Peyer's patch (tissue), 4 donors: ENCODE data around the gene STARD9. TPM values are rescaled to one million over a fixed set of nuclear protein-coding genes. Genes with fewer than 3 reads are reported as not detected.

ENCODE experiments used
- DNase-seq, 3 donors: peaks; one replicate each; pipeline ENCODE4 v3.0.0-alpha.2; 2017 to 2019
- H3K27ac ChIP-seq, 4 donors: fragments of 200-600 bp; sonication (generic); one replicate each; pipeline ENCODE4 v1.5.1; 2016 to 2019
- H3K27me3 ChIP-seq, 2 donors: fragments of 200-600 bp; sonication (generic); one replicate each; pipeline ENCODE4 v1.5.1; 2019
- H3K36me3 ChIP-seq, 3 donors: fragments of 200-600 bp; sonication (generic); one replicate each; pipeline ENCODE4 v1.5.1; 2016 to 2019
- H3K4me1 ChIP-seq, 4 donors: fragments of 200-600 bp; sonication (generic); one replicate each; pipeline ENCODE4 v1.5.1; 2016 to 2019
- H3K4me3 ChIP-seq, 4 donors: fragments of 200-600 bp; sonication (generic); 1 replicate in 3 of 4; 2 replicates in 1 of 4; pipeline ENCODE4 v1.5.1; 2016 to 2019; ENCODE audit warnings: mild to moderate bottlenecking in 1 of 4
- H3K9me3 ChIP-seq, 4 donors: fragments of 200-600 bp; sonication (generic); one replicate each; pipeline ENCODE4 v1.5.1; 2016 to 2019; ENCODE audit warnings: mild to moderate bottlenecking in 1 of 4
- POLR2A ChIP-seq, 2 donors: fragments of 450-650 bp; IDR thresholded peaks; one replicate each; pipeline ENCODE4 v1.5.1; 2017; ENCODE audit warnings: antibody characterized with exemption in 2 of 2, mild to moderate bottlenecking in 2 of 2, moderate library complexity in 2 of 2
- total RNA-seq, 4 donors: library from RNA; depleted of rRNA; stranded (reverse); fragments of >200 nt; gene quantifications; one replicate each; pipeline ENCODE4 v1.1.0, GENCODE V29; 2016
- TF ChIP-seq, protein P1 (sequence below), 6 experiments: fragments of 450-650 bp in 4 of 6; fragments of 200-600 bp in 2 of 6; sonication (generic) in 1 of 6; IDR thresholded peaks; one replicate each; pipeline ENCODE4 v1.5.1; 2017 to 2019; ENCODE audit warnings: antibody characterized with exemption in 6 of 6, mild to moderate bottlenecking in 3 of 6, moderate library complexity in 1 of 6

Gene STARD9
- total RNA-seq, 4 donors from 2014 or later = 4.2 to 153 (median 20.4) TPM

GRCh38 chr15:42704492-42704926 lies 129.1 kb downstream of the STARD9 start:
- no peaks in the 10 kb centered on the region for H3K4me1 ChIP-seq
- DNase-seq = peak in 2 of 3 donors; percentile 54 to 88
- H3K27ac ChIP-seq = no peak overlapping the region
- no peak overlapping the region for H3K4me3 ChIP-seq
- no peaks in the 10 kb centered on the region for H3K27me3 ChIP-seq
- TF ChIP-seq, protein P1, sequence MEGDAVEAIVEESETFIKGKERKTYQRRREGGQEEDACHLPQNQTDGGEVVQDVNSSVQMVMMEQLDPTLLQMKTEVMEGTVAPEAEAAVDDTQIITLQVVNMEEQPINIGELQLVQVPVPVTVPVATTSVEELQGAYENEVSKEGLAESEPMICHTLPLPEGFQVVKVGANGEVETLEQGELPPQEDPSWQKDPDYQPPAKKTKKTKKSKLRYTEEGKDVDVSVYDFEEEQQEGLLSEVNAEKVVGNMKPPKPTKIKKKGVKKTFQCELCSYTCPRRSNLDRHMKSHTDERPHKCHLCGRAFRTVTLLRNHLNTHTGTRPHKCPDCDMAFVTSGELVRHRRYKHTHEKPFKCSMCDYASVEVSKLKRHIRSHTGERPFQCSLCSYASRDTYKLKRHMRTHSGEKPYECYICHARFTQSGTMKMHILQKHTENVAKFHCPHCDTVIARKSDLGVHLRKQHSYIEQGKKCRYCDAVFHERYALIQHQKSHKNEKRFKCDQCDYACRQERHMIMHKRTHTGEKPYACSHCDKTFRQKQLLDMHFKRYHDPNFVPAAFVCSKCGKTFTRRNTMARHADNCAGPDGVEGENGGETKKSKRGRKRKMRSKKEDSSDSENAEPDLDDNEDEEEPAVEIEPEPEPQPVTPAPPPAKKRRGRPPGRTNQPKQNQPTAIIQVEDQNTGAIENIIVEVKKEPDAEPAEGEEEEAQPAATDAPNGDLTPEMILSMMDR (IDR thresholded peaks at IDR 0.05) = peak; percentile 38 to 82 (median 79)
- no peak for TF ChIP-seq POLR2A (IDR thresholded peaks at IDR 0.05)
- H3K9me3 ChIP-seq = no peaks in the 10 kb centered on the region
- H3K36me3 ChIP-seq = no peaks in the 10 kb centered on the region

- no peaks in the 10 kb centered on the region for H3K27me3 ChIP-seq
- TF ChIP-seq, protein P1 (IDR thresholded peaks at IDR 0.05) = no peak
- TF ChIP-seq POLR2A (IDR thresholded peaks at IDR 0.05) = no peak
- H3K27ac ChIP-seq = no peak overlapping the region
- no peaks in the 10 kb centered on the region for H3K36me3 ChIP-seq
- no peak overlapping the region for H3K4me3 ChIP-seq
- no peak for DNase-seq
- no peaks in the 10 kb centered on the region for H3K4me1 ChIP-seq
- H3K9me3 ChIP-seq = no peaks in the 10 kb centered on the region
Measured at GRCh38 chr15:42705336-42705735, 129.9 kb downstream of the STARD9 start.

- no peak for DNase-seq
Measured at GRCh38 chr15:42707068-42707467, 131.7 kb downstream of the STARD9 start.

DNA sequence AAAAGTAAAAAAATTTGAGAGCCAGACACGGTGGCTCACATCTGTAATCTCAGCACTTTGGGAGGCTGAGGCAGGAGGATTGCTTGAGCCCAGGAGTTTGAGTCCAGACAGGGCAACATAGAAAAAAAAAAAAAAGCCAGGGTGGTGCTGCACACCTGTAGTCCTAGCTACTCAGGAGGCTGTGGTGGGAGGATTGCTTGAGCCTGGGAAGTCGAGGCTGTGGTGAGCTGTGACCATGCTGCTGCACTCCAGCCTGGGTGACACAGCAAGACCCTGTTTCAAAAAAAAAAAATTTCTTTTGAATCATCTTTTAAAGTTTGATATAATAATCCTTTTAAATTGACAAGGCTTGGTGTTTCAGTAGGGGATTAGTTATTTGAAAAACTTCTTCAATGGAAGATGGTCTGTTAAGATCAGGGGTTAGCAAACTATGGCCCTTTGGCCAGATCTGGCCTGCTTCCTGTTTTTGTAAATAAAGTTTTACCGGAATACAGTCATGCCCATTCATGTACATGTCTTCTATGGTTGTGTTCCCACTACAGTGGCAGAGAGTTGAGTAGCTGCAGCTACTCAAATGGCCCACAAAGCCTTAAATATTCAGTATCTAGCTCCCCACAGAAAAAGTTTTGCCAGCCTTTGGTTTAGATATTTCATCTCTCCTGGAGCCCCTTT lies 132.6 kb downstream of the STARD9 start:
- TF ChIP-seq, protein P1 (IDR thresholded peaks at IDR 0.05) = no peak
- no peak for TF ChIP-seq POLR2A (IDR thresholded peaks at IDR 0.05)
- no peak overlapping the region for H3K27ac ChIP-seq
- H3K27me3 ChIP-seq = no peaks in the 10 kb centered on the region

More at GRCh38 chr15:42707068-42707467, 131.7 kb downstream of the STARD9 start:
- Histone ChIP-seq H3K4me3 (no peak overlapping the region), H3K36me3 (no peaks in the 10 kb centered on the region), H3K27ac (no peak overlapping the region), H3K9me3 (no peaks in the 10 kb centered on the region), H3K27me3 (no peaks in the 10 kb centered on the region), H3K4me1 (no peaks in the 10 kb centered on the region)
- TF ChIP-seq, protein P1 (IDR thresholded peaks at IDR 0.05) = no peak
- no peak for TF ChIP-seq POLR2A (IDR thresholded peaks at IDR 0.05)

GRCh38 chr15:42710662-42711061 lies 135.3 kb downstream of the STARD9 start:
- no peak overlapping the region for H3K4me3 ChIP-seq
- H3K9me3 ChIP-seq = no peaks in the 10 kb centered on the region
- no peaks in the 10 kb centered on the region for H3K36me3 ChIP-seq
- no peaks in the 10 kb centered on the region for H3K4me1 ChIP-seq
- DNase-seq = no peak
- H3K27me3 ChIP-seq = no peaks in the 10 kb centered on the region
- no peak overlapping the region for H3K27ac ChIP-seq
- TF ChIP-seq, protein P1 (IDR thresholded peaks at IDR 0.05) = no peak
- no peak for TF ChIP-seq POLR2A (IDR thresholded peaks at IDR 0.05)

More for the DNA sequence above, 132.6 kb downstream of the STARD9 start:
- no peaks in the 10 kb centered on the region for H3K4me1 ChIP-seq
- no peak overlapping the region for H3K4me3 ChIP-seq
- H3K9me3 ChIP-seq = no peaks in the 10 kb centered on the region
- DNase-seq = no peak
- no peaks in the 10 kb centered on the region for H3K36me3 ChIP-seq
